ENCODE data around the gene RPS18.

The RPS18 gene

DNA sequence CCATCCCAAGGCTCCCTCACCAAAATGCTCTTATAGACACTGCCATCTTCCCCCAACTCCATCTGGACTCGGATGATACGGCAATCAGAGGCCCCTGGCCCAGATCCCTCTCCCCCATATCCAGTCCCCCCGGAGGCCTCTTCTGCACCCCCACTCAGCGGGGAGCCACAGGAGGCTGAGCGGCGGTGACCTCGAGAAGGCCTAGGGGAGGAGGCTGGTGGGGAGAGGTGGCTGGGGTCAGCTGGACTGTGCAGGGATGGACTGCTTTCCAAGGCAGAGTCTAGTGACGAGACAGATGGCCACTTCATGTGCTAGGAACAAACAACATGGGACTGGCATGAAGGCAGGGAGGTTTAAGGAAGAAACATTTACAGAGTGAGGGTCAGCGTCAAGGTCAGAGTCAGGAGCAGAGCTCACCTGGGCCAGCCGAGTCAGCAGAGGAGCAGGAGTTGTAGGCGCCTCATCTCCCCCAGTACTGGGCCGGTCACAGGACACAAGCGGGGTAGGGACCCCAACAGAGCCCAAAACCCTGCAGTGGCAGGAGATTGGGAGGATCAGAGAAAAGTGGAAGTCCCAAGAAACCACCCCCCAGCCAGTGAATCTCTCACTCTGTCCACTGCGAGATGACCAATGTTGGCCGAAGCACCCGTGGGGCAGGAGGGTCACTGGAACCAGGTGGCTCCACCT is 21.3 kb downstream of the RPS18 start:
- DNase-seq, result no peak

DNA sequence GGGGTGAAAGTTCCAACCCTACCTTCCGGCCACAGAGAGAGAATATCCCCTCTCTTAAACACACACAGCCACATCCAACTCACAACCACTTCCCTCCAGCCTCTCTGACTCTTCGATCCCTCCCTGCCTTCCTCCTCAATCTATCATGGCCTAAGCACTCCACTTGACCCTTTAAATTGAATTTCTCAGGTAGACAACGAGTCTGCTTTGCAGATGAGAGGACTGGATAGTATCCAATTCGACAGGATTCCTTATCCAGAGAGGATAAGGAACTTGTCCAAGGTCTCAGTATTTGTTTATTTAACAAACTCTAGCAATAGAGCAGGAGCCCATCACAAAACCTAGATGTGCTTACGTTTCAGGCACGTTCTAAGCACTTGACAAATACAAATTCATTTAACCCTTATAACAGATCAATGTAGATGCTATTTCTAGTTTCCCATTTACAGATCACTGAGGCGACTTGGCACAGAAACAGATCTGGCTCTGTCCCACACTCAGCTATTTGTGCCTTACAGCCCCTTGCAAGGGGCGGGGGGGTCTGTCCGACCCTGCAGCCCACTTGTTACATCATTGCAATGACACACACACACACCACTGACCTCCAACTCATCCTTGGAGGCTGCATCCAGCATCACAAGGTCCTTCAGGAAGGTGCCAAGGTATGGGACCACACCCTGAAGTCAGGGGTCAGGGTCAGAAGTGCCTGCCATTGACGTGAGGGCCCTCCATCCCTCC is 22.4 kb downstream of the RPS18 start:
- no peak for DNase-seq

DNA sequence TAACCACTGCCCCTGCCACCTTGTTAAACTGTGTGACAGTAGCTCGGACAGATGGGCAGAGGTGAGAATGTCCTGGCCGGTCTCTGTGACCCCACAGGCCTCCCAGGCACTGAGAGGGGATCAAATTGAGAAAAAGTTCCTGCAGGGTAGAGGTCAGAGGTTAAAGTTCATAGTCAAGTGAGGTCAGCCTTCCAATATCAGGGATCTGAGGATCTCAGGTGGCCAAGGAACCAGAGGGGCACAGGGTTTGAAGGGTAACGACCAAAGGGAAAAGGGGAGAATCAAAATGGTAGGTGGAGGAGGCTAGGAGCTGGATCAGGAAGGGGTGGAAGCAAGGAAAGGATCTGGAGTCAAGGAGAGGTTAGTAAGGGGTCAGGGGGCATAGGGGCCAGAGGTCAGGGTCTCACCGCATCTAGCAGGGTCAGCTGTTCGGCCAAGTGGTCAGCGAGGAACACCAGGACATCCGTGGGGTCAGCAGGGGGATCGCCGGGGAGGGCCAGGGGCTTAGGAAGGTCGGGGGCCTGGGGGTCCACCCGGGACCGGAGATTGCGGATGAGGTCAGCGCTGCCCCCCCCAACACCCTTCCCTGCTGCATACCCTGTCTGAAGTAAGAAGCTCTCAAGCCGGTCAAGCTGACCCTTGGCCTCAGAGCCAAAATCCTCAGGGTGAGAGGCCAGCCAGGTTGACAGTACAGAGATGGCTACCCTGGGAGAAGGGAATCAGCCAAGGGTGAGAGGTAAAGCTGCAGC is 23.9 kb downstream of the RPS18 start:
- no peak for DNase-seq

DNA sequence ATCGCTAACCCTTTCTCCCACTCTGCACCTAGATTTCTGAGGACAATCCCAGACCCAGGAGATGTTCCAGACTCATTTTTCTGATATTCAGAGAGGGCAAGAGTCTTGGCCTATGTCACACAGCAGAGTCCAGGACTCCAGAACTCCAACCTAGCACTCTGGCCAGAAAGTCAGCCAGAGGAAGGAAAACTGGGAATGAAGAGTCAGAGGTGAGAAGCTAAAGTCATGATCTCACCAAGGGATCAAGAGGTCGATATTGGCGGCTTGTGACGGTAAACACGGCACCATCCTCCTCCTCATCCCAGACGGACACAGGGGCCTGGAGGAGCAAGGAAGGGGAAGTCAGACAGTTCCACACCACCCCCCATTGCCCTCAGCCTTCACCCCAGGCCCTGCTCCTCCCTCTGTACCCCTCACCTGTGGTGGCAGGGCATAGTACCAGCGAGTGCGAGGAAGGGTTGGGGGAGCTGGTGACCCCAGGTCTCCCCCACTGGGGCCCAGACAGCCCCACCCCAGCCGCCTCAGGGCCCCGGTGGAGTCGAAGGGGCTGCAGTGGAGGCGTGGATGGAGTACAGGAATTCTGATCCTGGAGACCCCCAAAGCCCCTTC is 25.0 kb downstream of the RPS18 start:
- no peak for DNase-seq

DNA sequence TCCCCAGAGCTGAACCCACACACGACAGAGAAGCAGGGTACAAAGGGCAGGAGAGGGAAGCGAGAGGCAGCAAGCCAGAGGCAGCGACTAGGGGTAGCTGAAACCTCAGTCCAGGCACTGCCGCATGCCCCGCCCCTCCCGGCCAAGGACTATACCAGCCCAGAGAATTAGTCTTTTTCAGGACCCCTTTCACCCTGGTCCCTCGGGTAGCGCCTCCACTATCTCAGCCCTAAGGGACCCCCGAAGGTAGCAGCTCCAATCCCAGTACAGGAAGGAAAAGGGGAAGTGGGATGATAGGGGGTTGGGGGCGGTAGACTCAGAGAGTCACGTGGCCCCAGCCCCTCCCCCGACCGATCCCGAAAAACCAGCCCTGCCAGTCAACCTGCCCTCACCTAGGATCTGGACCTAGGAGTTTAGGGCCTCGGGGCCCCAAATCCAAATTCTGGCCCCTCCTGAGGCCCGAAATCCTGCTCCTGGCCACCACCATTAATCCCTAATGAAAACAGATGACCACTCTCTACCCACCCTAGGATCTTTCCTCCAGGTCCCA is 25.6 kb downstream of the RPS18 start:
- DNase-seq, result no peak

DNA sequence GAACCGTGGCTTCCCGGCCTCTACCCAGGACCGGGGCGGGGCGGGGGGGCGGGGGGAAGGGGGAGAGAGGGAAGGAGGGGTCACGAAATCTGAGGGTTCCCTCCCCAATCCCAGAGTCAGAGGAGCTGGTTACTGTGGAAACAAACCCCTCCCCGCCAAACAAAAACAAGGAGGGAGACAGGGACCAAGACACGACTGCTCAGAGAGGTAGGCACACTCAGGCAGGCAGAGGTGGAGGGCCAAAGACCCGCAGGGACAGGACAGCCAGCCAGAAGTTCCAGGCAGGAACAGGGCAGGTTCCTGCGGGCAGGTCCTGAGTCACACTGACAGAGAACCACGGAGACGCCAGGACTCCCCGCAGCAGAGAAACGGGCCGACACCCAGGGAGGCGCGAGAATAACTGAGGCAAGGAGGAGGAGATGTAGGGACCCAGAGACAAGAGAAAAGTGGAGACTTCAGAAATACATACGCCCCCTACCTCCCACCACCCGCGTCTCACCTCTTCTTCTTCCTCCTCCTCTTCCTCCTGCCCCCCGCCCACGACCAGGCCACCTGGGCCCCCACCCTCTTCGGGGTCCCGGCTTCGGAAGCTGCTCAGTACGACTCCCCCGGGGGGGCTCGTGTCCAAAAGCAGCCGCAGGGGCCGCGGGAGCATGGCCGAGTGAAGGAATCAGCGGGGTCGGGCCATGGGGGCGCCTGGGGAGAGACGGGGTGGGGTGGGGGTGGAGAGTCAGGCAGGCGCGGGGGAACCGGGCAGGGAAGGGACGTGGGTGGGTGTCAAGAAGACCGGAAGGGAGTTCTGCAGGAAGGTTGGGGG is 26.3 kb downstream of the RPS18 start:
- no peak for DNase-seq

DNA sequence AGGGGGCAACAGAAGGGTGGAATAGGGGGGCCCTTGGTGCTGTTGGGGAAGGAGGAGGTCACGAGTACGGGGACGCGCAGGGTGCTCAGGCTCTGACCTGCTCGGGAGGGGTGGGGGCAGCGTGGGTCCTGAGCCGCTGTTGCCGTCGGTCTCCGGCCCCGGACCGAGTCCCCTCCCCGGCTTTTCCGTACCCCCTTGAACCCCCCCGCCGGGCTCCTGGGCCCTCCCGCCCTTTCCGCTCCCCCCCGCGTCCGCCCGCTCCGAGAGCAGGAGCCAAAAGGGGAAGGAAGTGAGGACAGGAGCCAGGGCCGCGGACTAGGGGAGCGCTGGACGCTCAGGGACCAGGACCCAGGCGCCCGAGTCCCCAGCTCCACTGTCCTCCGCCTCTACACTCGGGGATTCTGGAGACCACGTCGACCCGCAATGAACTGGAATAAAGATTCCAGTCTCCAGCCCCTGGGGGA is 26.9 kb downstream of the RPS18 start, which contains the start of gene RGL2:
Gene RGL2, minus strand, starts transcription at position 170 of the 464 bp plus-strand sequence. CDS start 332 bp downstream, outside the sequence.
- no peak for DNase-seq

DNA sequence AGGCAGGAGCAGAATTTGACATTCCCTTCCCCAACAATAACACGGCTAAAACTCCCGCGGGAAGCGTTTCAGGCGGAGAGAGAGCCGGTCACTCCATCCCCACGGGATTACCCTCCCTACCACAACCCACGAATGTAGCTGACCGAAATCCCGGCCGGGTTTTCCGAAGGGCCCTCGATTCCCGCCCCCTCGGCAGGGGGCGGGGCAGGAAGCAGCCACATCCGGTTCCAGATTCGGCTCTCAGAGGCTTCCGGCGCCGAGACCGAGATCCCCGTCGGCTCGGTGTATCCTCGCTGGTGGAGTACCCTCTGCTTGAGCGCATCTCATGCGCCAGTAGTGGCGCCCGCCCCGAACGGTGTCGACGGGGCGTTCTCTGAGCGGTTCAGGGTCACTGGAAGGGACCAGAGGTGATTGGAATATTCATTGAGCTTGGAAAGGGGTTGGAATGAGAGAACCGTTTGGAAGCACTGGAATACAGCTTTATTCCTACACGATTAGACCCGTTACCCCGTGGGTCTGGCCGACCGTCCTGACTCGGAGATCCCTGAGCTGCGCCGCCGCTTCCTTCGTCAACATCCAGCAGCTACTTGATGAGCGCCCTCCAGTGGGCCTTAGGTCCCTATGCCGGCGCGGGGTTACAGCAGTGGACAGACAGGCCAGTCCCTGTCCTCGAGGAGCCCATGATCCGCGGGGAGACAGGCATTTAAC is 27.5 kb downstream of the RPS18 start:
- no peak for DNase-seq

DNA sequence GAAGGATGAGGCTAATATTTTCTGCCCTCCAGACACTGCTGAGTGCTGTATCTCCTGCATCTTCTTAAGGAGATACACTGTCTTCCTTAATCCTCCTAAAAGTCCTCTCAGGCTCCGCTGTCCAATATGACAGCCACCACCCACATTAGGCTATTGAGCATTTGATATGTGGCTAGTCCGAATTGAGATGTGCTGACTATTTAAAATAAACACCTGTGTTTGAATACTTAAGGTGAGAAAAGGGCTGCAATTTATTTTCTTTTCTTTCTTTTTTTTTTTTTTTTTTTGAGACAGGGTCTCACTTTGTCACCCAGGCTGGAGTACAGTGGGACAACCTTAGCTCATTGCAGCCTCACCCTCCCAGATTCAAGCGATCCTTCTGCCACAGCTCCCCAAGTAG is 30.0 kb downstream of the RPS18 start:
- DNase-seq, result no peak

DNA sequence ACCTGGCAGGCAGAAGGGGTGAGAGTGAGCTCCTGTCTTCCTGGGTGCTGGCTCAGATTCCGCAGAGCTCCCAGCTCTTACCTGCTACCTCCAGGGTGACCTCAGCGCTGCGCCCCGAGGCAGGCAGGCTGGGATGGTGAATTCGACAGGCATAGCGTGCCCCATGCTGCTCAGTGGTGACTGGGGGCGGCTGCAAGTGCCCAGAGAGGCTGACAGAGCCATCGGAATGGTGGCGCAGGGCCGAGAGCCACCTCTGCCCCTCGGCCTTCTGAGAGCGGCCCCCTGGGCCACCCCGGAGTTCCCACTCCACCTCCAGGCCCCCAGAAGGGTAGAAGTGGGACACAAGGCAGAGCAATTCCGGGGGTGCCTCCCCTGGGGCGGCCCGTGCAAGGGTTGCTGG is 32.3 kb downstream of the RPS18 start:
- no peak for DNase-seq

DNA sequence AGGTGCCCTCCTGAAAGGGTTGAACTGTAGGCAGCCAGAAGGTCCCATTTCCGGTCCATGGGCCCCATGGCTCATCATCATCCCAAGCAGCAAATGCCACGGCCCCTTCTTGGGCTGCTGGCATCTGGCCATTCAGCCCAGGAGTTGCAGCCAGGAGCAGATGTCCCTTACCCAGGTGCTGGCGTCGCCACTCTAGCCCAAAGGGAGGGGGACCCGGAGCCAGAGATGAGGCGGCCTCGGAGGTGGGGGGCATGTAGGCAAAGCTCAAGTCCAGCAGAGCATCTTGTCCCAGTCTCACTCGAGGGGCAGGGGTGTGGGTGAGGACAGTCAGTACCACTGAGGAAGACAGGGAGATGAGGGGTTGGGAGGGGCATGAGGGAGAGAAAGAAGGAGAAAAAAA is 33.2 kb downstream of the RPS18 start:
- no peak for DNase-seq

DNA sequence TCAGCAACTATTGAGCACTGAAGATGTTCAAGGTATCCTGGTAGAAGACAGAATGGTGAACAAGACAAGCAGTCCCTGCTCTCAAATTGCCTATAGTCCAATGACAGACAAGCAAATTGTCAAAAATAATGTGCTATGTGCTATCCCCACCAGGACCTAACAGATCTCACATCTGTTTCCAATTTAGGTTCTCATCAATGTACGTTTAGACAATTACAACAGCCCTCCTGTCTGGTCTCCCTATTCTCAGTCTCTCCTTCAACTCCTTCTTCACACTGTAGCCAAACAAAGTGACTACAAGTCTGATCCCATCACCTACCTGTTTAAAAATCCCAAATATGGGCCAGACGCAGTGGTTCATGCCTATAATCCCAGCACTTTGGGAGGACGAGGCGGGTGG is 34.5 kb downstream of the RPS18 start:
- no peak for DNase-seq

DNA sequence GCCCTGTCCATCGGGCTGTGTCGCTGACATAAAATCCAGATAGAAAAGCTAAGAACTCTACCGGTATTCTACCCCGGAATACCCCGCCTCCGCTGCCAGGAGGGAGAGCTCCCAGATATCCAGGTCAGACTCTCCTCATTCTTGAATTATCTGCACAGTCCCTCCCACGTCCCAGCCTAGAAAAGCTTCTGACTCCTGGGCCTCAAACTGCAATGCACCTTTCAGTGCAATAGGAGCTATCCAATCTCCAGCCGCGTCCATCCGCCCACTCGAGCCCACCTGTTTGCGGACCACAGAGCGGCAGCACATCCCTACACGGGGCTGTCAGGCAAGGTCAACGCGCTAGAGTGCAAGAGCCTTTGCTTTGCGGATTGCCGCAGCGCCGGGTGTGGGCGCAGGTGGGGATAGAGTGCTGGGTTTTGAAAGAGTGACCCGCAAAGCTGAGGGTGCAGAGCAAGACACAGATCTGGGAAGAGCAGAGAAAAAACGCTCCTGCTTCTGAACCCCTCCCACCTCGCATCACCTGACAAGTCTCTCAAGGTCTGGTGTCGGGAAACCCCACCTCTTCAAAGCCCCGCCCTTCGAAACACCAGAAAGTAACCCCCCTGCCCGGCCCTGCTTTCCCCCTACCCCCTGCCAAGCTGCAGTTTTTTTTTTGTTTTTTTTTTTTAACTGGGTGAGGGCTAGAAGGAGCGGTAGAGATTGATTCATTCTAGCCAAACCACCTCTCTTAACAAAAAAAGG is 40.7 kb downstream of the RPS18 start:
- peak; percentile 79 for DNase-seq

DNA sequence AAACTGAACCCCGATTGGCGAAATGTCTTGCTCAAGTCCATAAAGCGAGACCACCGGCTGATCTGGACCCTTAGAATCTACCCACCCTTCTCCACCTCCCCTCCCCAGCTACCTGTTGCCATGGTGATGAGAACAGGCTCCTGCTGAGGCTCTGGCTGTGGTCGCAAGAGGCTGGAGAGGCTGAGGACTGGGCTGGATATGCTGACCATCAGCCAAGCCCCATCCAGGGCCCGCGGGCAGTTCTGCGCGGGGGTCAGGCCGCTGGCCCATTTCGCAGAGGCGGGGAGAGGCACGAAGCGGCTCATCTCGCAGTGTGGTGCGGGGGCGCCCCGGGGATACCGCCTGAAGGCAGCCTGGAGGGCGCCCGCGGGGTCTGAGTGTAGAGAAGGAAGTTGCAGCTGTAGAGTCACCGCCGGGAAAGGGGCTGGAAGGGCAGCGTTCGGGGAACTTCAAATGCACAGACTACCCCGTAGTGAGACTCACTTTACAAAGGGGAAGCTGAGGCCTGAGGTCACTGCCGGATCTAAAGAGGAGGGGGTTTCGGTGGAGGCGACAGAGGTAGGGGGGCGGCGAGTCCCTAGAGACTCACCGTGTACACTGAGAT is 41.3 kb downstream of the RPS18 start:
- no peak for DNase-seq

DNA sequence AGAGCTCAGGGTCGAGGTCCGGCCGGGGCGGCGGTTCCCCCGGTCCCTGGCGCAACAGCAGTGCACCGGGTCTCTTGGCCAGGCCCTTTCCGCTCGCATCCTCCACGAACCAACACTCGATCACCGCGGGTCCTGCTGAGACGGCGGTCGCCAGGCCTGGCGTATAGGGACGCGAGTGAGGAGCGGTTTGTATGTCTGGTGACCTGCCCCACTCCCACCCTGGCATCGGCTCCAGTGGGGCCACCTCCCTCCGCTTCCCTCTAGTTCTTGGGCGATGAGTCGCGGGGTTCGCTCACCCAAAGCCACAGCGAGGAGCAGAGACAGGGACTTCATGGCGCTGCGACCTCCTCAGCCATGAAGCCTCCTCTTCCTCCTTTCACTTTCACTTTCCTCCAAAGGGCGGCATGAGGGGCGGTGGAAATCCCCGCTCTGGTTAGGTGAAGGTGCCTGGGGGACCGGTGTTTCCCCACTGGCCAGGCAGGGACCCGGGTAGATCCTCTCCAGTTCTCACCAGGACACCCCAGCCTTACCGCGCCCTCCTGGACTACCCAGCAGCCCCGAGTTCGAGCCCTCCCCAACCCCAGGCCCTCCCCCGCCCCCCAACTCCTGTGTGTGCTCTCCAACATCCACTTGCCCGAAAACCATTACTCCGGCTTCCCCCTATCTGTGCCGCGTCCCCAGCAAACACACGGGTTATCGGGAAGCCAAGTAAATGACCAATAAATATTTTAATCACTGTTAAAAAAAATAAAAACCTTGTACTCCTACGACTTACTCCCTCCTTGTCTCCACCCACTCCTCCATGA is 42.0 kb downstream of the RPS18 start, which contains the start of gene TAPBP:
Gene TAPBP, minus strand, starts transcription at position 370 of the 806 bp plus-strand sequence. Its CDS starts 37 bp downstream, at position 333.
- DNase-seq, result no peak

DNA sequence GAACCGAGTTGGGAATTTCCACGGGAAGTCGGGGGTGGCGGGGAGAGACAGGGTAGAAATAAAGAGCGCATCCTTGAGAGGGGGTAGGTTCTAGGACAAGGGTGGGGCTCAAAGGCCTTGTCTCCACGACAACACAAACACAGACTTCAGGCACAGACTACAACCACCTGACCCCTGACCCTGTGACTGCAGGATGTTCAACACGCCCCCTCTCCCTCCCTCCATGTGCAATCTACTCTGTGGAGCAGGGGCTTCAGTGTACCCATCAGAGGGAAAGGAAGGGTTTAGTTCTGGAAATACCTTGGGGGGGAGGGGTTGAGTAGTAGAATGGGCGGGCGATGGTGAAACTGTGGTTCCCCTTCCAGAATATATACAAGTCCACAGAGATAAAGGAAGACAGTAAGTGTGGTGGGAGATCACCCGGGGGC is 42.7 kb downstream of the RPS18 start:
- DNase-seq, result no peak

DNA sequence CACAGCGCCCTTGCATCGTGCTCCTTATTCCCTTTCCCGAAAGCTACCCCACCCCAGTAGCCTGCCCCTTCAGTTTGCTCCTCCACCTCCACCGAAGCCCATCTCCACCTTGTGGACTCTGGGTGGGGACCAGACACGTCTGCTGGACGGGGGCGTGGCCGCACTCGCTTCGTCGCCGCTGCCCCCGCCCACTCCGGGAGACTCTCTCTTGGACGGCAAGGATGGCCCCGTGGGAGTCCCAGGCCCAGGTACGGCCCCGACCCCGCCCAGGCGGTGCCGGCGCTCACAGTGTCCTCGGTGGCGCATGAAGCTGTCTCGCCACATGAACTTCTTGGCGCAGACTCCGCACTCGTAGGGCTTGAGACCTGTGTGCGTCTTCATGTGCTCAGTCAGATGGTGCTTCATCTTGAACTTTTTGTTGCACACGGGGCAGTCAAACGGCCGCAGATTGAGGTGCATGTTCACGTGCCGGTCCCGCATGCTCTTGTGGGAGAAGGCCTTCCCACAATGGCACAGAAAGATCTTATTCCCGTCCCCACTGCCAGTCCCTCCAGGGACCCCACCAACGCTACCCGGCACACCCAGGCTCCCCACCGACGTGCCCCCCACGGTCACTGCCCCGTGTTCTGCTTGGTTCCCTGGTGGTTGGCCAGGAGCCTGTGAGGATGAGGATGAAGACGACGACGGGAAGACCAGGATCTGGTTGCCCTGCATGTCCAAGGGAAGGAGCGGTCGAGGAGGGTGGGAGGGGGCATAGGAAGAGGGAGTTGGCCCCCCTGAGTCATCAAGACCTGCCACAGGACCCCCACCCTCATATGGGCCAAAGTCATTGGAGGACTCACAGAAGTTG is 43.3 kb downstream of the RPS18 start:
- no peak for DNase-seq
